DND-41 (cell line): ENCODE data around the gene SULT2B1.

ENCODE experiments used
- EZH2 ChIP-seq: IDR thresholded peaks from 3 replicates; pipeline ENCODE4 v1.6.1; 2012; ENCODE audit warnings: borderline replicate concordance, low read depth, mild to moderate bottlenecking, moderate library complexity, low read length, inconsistent platforms; ENCODE audit not compliant: severe bottlenecking
- TF ChIP-seq, protein P1 (sequence below): IDR thresholded peaks from 2 replicates; pipeline ENCODE4 v1.5.1; 2012; ENCODE audit warnings: borderline replicate concordance, low read length, moderate library complexity, mild to moderate bottlenecking; ENCODE audit not compliant: poor library complexity, severe bottlenecking; ENCODE audit errors: extremely low read depth

DNA sequence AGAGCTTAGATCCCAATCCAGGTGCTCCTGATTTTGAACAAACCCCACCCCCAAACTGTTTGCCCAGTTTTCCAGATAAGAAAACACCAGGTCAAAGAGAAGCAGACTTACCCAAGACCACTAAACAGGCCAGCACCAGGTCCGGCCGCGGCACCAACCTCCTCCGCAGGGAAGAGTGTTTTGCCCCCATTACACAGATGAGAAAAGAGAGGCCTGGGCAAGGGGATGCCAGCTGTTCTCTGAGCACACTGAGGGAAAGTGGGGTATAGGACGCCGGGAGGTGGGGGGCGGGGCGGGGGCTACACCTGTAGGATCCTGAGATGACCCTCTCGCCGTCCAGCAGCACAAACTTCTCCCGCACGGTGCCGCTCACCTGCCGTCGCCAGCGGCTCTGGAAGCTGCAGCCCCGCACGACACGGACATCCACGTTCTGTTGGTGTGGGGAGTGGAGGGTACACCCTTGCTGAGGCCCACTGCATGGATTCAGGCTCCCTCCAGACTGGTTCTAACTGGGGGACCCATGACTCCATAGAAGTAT, 57.7 kb downstream of the SULT2B1 start:
- TF ChIP-seq, protein P1, sequence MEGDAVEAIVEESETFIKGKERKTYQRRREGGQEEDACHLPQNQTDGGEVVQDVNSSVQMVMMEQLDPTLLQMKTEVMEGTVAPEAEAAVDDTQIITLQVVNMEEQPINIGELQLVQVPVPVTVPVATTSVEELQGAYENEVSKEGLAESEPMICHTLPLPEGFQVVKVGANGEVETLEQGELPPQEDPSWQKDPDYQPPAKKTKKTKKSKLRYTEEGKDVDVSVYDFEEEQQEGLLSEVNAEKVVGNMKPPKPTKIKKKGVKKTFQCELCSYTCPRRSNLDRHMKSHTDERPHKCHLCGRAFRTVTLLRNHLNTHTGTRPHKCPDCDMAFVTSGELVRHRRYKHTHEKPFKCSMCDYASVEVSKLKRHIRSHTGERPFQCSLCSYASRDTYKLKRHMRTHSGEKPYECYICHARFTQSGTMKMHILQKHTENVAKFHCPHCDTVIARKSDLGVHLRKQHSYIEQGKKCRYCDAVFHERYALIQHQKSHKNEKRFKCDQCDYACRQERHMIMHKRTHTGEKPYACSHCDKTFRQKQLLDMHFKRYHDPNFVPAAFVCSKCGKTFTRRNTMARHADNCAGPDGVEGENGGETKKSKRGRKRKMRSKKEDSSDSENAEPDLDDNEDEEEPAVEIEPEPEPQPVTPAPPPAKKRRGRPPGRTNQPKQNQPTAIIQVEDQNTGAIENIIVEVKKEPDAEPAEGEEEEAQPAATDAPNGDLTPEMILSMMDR = no peak
- no peak for TF ChIP-seq EZH2
